Stimulated activated CD8-positive, alpha-beta memory T cell treated with anti-CD3 and anti-CD28 coated beads, Interleukin-4, amount 100 ng/mL, for 1 hour (primary cell): ENCODE data around the gene APOA5.
"Not testable (repeated sequence)": the region's sequence is repeated elsewhere in the genome, so short reads cannot be mapped to it uniquely, and the experiment has no call there.

Experiments
- DNase-seq, 2 donors: peaks; one replicate each; pipeline ENCODE4 v3.0.0-alpha.2; 2020; ENCODE audit warnings: low read depth in 2 of 2, low spot score in 1 of 2

The APOA5 gene

GRCh38 chr11:116773203-116774097, 18.2 kb downstream of the APOA5 start:
- DNase-seq, result no peak

GRCh38 chr11:116772443-116773202, 19.1 kb downstream of the APOA5 start, which contains the start of gene BUD13:
BUD13 (minus strand) TSS chr11:116772987; CDS start chr11:116772964, 23 bp downstream.
- peak; percentile 87 to 88 for DNase-seq

- DNase-seq, result no peak
Observed at GRCh38 chr11:116771935-116772334, 19.7 kb downstream of the APOA5 start.

GRCh38 chr11:116762132-116762531, 29.5 kb downstream of the APOA5 start:
- DNase-seq, result no peak

- DNase-seq, result not testable (repeated sequence)
Observed at GRCh38 chr11:116756044-116756443, 35.6 kb downstream of the APOA5 start.

GRCh38 chr11:116750070-116750718, 41.5 kb downstream of the APOA5 start:
- DNase-seq, result no peak

GRCh38 chr11:116742104-116742503, 49.6 kb downstream of the APOA5 start:
- no peak for DNase-seq

GRCh38 chr11:116740741-116741140, 50.9 kb downstream of the APOA5 start:
- DNase-seq, result no peak
